GM18505 (cell line): ENCODE results near the gene ASS1.
"Not testable (repeated sequence)": the region's sequence is repeated elsewhere in the genome, so short reads cannot be mapped to it uniquely, and the experiment has no call there.

ENCODE experiments used
- ATAC-seq: cut with Tn5 transposase; IDR thresholded peaks from one replicate; pipeline ENCODE4 v1.9.1; 2021; ENCODE audit not compliant: unreplicated experiment
- POLR2A ChIP-seq: IDR thresholded peaks from 4 replicates; pipeline ENCODE4 v1.6.1; 2011; ENCODE audit warnings: borderline replicate concordance; ENCODE audit not compliant: insufficient read depth, insufficient read length; ENCODE audit errors: extremely low read depth

ASS1 gene

GRCh38 chr9:130444565-130445221 lies at the start of gene ASS1:
Gene ASS1 (plus strand): TSS chr9:130444961. CDS start chr9:130452229, 7,268 bp downstream.
- no peak for TF ChIP-seq POLR2A
- ATAC-seq, result no peak

GRCh38 chr9:130395810-130396435 lies 48.8 kb upstream of the ASS1 start:
- ATAC-seq, result no peak
- no peak for TF ChIP-seq POLR2A

GRCh38 chr9:130396581-130396980 lies 48.2 kb upstream of the ASS1 start:
- TF ChIP-seq POLR2A, result no peak
- no peak for ATAC-seq

- no peak for TF ChIP-seq POLR2A
- ATAC-seq, result no peak
Measured at GRCh38 chr9:130398487-130399240, 46.1 kb upstream of the ASS1 start.

- ATAC-seq, result no peak
- TF ChIP-seq POLR2A, result no peak
Measured at GRCh38 chr9:130399768-130400167, 45.0 kb upstream of the ASS1 start.

GRCh38 chr9:130400870-130401269 lies 43.9 kb upstream of the ASS1 start:
- no peak for TF ChIP-seq POLR2A
- ATAC-seq, result no peak

- ATAC-seq, result not testable (repeated sequence)
Measured at GRCh38 chr9:130401742-130402141, 43.0 kb upstream of the ASS1 start.

GRCh38 chr9:130402243-130402642 lies 42.5 kb upstream of the ASS1 start:
- no peak for TF ChIP-seq POLR2A
- ATAC-seq, result no peak

- TF ChIP-seq POLR2A, result no peak
- no peak for ATAC-seq
Measured at GRCh38 chr9:130402645-130403440, 41.9 kb upstream of the ASS1 start.

- TF ChIP-seq POLR2A, result no peak
- no peak for ATAC-seq
Measured at GRCh38 chr9:130405657-130406257, 39.0 kb upstream of the ASS1 start.

GRCh38 chr9:130406278-130406895 lies 38.4 kb upstream of the ASS1 start:
- no peak for ATAC-seq
- no peak for TF ChIP-seq POLR2A

GRCh38 chr9:130407916-130408663 lies 36.7 kb upstream of the ASS1 start:
- ATAC-seq, result no peak
- no peak for TF ChIP-seq POLR2A
